Right cardiac atrium (tissue), 5 donors: ENCODE data around the gene VAT1L. TPM values are rescaled to one million over a fixed set of nuclear protein-coding genes. Genes with fewer than 3 reads are reported as not detected.

Experiments
- ATAC-seq, 2 donors: fragments of 200-7000 bp; cut with Tn5 transposase; one replicate each; pipeline versions ENCODE4 v1.8.0 to v1.9.1; 2020; ENCODE audit warnings: moderate library complexity in 2 of 2, mild to moderate bottlenecking in 1 of 2
- DNase-seq, 3 donors: peaks; one replicate each; pipeline ENCODE4 v3.0.0-alpha.2; 2020
- H3K27ac ChIP-seq: one replicate; pipeline ENCODE4 v1.5.1; 2013; ENCODE audit warnings: mild to moderate bottlenecking, low read length, control low read depth, moderate library complexity
- H3K27me3 ChIP-seq: one replicate; pipeline ENCODE4 v1.6.1; 2013; ENCODE audit not compliant: control insufficient read depth, insufficient read depth
- H3K4me1 ChIP-seq: one replicate; pipeline ENCODE4 v1.6.1; 2013; ENCODE audit warnings: low read length; ENCODE audit not compliant: control insufficient read depth, insufficient read depth
- H3K4me3 ChIP-seq: one replicate; pipeline ENCODE4 v1.5.1; 2013; ENCODE audit warnings: low read length, control low read depth
- H3K9me3 ChIP-seq: one replicate; pipeline ENCODE4 v1.6.1; 2013; ENCODE audit warnings: low read length; ENCODE audit not compliant: control insufficient read depth
- WGBS: extraction: QIAGEN DNeasy Blood & Tissue Kit; methylation state at CpG from one replicate; pipeline ENCODE4 v1.1.7; 2013; 5-methylcytosine and 5-hydroxymethylcytosine counted together
- intact Hi-C, 4 donors: fragments of 100-400 bp; cut with DNase I; formaldehyde crosslinking; loops; one replicate each; pipeline versions ENCODE4 v1.11.0 to v1.14.0; 2022 to 2023
- polyA plus RNA-seq: library from polyadenylated mRNA; stranded (reverse); fragments of 200-250 nt; gene quantifications from one replicate; pipeline ENCODE4 v1.2.3, GENCODE V29; 2013
- total RNA-seq, 4 donors: library from RNA; stranded (reverse); fragmentation: NEBNext Ultra II Directional; extraction: Animal tissue kit (Norgen Biotek cat#: 25700); gene quantifications; one replicate each; pipeline ENCODE4 v1.2.1, GENCODE V29; 2021
- donor health status: healthy with polysubstance abuse.
- donor health status: DM: no; HTN: yes; CAD: no.
- donor health status: DM: no; HTN: no; CAD: no.
- donor health status: DM: no; HTN: yes; CAD: no; lungs with severe emphysema.
- donor health status: DM: yes; HTN: yes; CAD: no.

VAT1L gene
- total and polyA plus RNA-seq, 5 donors = 7.7 to 40.3 (median 14.5) TPM

DNA sequence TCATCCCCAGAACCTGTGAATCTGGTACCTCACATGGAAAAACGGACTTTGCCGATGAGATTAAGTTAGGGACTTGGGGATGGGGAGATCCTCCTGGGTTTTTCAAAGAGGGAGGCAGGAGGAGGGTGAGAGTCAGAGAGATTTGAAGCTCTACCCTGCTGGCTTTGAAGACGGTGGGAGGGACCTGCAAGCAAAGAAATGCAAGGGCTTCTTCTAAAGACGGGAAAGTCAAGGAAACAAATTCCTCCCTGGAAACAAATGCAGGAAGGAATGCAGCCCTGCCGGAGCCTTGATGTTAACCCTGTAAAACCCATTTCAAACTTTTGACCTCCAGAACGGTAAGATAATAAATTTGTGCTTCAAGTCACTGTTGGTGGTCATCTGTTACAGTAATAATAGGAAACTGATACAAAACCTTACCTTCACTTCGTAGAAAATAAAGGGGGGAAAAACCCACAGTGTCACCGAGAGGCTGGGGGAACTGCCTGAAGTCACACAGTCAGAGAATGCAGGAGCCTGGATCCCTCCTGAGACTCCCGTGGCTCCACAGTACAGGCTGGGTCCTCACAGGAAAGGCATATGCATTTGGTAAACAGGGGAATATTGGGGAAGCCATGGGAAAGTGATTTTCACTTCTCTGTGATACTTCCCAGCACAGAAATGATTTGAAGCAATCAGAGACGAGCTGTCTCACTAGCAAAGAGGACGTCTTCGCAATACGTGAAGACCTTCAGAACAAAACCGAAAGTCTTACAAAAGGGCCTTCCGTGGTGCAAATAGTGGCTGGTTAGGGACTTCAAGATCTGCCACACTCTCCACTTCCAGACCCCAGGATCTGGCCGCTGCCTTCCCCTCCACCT lies 175.1 kb downstream of the VAT1L start:
- 55% methylated on average over 16 of the region's 16 CpGs for WGBS
- DNase-seq (no peak), ATAC-seq (no peak)
- H3K4me3 ChIP-seq = no peak overlapping the region
- intact Hi-C loops = no loop called here
- no peaks in the 10 kb centered on the region for H3K9me3 ChIP-seq
- H3K4me1 ChIP-seq = peaks cover 2% of the 10 kb centered on the region
- H3K27me3 ChIP-seq = no peaks in the 10 kb centered on the region
- H3K27ac ChIP-seq = no peak overlapping the region

DNA sequence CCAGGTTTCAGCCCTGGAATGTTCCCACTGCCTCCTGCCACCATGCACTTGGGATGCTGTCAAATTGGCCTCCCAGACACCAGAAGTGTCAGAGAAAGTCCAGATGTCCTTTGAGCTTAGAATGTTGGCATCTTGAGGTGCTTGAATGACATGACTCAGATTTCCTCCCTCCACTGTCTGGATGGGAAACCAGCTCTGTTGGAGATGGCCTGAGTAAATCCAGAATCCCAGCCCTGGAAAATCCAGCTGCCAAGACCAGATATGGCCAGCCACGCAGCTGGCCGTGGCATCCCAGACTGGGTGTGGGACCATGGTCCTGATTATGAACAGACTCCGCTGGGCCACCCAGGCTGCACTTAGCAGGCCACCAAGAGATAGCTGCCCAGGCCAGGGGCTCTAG lies 177.0 kb downstream of the VAT1L start:
- DNase-seq (peak in 2 of 3 donors; percentile 13 to 50), ATAC-seq (peak; percentile 63 to 71)
- 46% methylated on average over 3 of the region's 3 CpGs for WGBS
- Histone ChIP-seq H3K27me3 (no peaks in the 10 kb centered on the region), H3K27ac (no peak overlapping the region), H3K9me3 (no peaks in the 10 kb centered on the region), H3K4me3 (no peak overlapping the region), H3K4me1 (peaks cover 2% of the 10 kb centered on the region)
- intact Hi-C loops = loop anchor here in 1 of 4 donors (5.0 kb wide), 1 partner anchor 113 kb away; no protein-coding TSS in a partner anchor

DNA sequence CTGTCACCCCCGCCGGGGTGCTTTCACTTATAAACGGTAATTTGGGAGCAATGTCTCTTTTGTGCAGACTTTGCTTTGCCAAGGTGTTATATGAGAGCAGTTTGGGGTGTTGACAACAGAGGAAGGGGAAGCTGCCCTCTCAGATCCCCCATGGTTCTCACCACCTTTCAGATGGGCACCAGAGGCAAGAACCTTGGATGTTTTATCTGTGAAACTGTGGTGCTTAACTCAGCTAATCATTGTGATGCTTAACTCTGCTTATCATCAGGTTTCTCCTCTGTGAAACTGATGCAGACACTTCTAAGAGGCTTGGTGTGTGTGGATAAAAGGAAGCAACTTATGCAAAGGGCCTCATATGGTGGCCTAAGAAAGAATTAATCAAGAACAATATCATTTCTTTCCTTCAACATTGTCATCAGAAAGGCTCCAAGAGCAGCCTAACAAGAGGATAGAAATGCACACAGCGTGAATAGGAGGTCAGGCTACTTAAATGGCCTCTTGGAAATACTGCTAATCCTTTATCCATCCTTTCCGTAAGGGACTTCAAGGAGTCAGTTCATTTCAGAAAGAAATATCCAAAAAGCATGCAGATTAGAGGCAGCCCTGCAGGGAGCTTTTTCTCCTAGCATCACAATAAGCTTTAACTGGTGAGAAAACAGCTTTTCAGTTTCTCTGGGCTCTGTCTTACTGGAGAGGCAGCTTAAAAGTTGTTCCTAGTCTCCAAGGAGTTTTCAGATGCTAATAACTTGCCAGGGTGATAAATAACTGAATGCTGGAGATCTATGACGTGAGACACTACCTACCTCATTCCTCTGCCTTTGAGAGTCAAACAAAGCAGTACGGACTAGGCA lies 178.9 kb downstream of the VAT1L start:
- no peak for ATAC-seq
- Histone ChIP-seq H3K27me3 (no peaks in the 10 kb centered on the region), H3K27ac (no peak overlapping the region), H3K4me3 (no peak overlapping the region), H3K4me1 (peaks cover 2% of the 10 kb centered on the region), H3K9me3 (no peaks in the 10 kb centered on the region)
- intact Hi-C loops = loop anchor here in 1 of 4 donors (5.0 kb wide), 1 partner anchor 115 kb away; no protein-coding TSS in a partner anchor
- no peak for DNase-seq
- 53% methylated on average over 7 of the region's 7 CpGs for WGBS

DNA sequence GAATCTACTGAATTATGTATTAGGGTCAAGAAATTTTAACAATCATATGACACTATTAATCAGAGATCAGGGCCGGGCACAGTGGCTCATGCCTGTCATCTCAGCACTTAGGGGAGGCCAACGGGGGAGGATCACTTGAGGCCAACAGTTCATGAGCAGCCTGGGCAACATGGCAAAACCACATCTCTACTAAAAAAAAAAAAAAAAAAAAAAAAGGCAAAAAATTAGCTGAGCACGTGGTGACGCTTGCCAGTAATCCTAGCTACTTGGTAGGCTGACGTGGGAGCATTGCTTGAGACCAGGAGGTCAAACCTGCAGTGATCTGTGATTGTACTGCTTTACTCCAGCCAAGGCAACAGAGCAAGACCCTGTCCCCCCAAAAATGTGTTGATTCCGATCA lies 181.5 kb downstream of the VAT1L start:
- intact Hi-C loops = loop anchor here (2.0 to 5.0 kb wide), 2 partner anchors 118 to 295 kb away; no protein-coding TSS in a partner anchor
- DNase-seq = no peak
- Histone ChIP-seq H3K27ac (no peak overlapping the region), H3K4me3 (no peak overlapping the region), H3K4me1 (peaks cover 2% of the 10 kb centered on the region), H3K27me3 (no peaks in the 10 kb centered on the region), H3K9me3 (no peaks in the 10 kb centered on the region)
- no peak for ATAC-seq
- 72% methylated on average over 6 of the region's 6 CpGs for WGBS

DNA sequence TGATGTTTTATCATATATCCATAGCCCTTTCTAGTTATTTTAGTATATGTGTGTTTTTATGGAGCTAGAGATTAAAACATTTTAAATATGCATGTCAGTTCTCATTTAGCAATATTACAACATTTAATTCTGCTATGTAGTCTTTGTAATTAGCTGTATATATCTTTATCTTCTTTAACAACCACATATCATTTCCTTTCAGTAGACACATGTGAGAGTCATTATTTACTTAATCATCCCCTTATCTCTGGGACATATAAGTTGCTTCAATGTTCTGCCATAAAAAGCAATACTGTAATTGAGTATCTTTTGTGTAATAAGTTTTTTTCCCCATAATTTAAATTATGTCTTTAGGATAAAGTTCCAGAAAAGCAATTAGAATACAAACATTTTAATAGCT lies 182.0 kb downstream of the VAT1L start:
- Histone ChIP-seq H3K27me3 (no peaks in the 10 kb centered on the region), H3K4me1 (peaks cover under 1% of the 10 kb centered on the region), H3K4me3 (no peak overlapping the region), H3K9me3 (no peaks in the 10 kb centered on the region), H3K27ac (no peak overlapping the region)
- intact Hi-C loops = loop anchor here in 2 of 4 donors (2.0 kb wide), 1 partner anchor 296 kb away; no protein-coding TSS in a partner anchor
- ATAC-seq = no peak
- no peak for DNase-seq

DNA sequence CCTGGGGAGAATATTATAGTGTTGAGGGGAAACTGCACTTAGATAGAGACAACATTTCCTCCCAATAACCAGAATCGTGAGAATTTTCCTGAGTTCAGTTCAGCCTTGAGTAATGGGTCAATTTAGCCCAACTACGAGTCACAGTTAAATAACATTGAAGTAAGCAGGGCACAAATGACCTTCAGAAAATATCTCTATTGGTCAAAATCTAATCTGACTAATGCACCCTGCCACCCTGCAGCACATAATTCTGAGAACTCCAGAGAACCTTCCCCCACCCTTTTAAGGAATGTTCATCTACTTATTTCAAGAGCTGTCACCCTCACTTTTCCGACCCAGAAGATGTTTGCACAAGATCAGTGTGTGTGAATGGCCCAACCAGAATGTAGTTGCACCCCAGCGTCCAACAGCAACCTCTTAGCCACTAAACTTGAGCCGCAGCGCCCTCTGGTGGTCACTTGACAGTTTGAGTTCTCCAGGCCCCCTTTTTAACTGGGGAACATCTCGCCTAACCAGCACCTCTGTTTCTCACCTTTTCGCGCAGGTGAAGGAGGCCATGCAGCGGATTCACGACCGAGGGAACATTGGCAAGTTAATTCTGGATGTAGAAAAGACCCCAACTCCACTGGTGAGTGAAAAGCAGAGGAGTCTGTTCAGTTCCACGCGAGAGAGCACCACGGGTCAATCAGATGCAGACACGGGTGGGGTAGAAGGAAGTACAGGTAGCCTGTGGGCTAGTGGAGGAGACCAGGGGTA lies 183.1 kb downstream of the VAT1L start:
- no peaks in the 10 kb centered on the region for H3K9me3 ChIP-seq
- H3K4me1 ChIP-seq = no peaks in the 10 kb centered on the region
- WGBS = 31% methylated on average over 16 of the region's 16 CpGs
- intact Hi-C loops = loop anchor here in 3 of 4 donors (1.0 to 2.0 kb wide), 2 partner anchors 296 to 297 kb away; no protein-coding TSS in a partner anchor
- H3K27ac ChIP-seq = no peak overlapping the region
- ATAC-seq (peak; percentile 86 to 89), DNase-seq (peak; percentile 80 to 92 (median 90))
- H3K27me3 ChIP-seq = no peaks in the 10 kb centered on the region
- no peak overlapping the region for H3K4me3 ChIP-seq

DNA sequence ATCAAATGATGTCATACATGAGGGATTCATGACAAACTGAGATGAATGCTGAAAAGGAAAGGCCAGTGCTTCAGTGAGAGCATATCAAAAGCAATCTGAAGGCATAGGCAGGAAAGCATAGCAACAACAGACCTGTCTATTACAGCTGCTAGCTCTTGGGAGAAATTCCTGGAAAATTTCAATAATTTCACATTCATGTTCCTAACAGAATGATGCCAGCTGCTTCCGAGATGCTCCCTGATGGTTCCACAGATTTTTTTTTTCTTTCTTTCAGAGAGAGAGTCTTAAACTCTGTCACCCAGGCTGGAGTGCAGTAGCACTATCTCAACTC lies 183.7 kb downstream of the VAT1L start:
- Histone ChIP-seq H3K9me3 (no peaks in the 10 kb centered on the region), H3K4me3 (no peak overlapping the region), H3K27me3 (no peaks in the 10 kb centered on the region), H3K4me1 (no peaks in the 10 kb centered on the region), H3K27ac (no peak overlapping the region)
- ATAC-seq = no peak
- 73% methylated on average over 1 of the region's 1 CpG for WGBS
- intact Hi-C loops = no loop called here
- no peak for DNase-seq

DNA sequence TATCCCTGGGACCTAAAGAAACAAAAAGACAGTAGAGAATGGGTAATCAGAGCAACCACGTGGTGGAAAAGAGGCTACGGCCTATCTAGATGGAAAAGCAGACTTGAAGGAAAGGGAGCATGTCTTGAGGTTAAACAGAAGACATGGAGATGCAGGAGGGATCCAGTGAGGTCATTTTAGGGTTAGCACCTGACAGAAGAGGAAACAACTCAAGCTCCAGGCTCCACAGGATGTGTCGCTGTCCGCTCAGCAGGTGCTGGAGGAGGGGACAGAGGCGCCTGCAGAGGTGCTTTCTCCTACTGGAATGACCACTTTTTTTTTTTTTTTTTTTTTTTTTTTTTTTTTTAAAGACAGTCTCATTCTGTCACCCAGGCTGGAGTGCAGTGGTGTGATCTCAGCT lies 186.5 kb downstream of the VAT1L start:
- DNase-seq (no peak), ATAC-seq (no peak)
- no peak overlapping the region for H3K4me3 ChIP-seq
- intact Hi-C loops = no loop called here
- no peak overlapping the region for H3K27ac ChIP-seq
- no peaks in the 10 kb centered on the region for H3K27me3 ChIP-seq
- WGBS = 82% methylated on average over 5 of the region's 5 CpGs
- no peaks in the 10 kb centered on the region for H3K9me3 ChIP-seq
- H3K4me1 ChIP-seq = no peaks in the 10 kb centered on the region

DNA sequence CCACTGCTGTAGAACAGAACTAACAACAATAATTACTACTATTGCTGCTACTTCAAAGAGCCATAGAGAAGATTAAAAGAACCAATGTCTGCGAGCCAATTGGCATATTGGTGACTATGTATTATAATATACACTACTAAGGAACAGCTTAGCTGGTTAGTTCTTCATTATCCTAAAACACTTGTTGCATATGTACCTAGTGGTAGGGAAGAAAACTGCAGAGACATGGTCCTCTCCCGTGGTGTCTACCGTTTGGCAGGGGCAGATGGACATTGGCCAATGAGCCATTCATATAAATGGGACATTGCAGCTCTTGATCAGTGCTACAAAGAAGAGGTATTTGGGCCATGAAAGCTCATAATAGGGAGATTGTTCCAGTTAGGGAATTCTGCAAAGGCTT lies 187.6 kb downstream of the VAT1L start:
- ATAC-seq (no peak), DNase-seq (no peak)
- 77% methylated on average over 3 of the region's 3 CpGs for WGBS
- no peak overlapping the region for H3K27ac ChIP-seq
- no peak overlapping the region for H3K4me3 ChIP-seq
- H3K9me3 ChIP-seq = no peaks in the 10 kb centered on the region
- intact Hi-C loops = no loop called here
- no peaks in the 10 kb centered on the region for H3K4me1 ChIP-seq
- no peaks in the 10 kb centered on the region for H3K27me3 ChIP-seq

DNA sequence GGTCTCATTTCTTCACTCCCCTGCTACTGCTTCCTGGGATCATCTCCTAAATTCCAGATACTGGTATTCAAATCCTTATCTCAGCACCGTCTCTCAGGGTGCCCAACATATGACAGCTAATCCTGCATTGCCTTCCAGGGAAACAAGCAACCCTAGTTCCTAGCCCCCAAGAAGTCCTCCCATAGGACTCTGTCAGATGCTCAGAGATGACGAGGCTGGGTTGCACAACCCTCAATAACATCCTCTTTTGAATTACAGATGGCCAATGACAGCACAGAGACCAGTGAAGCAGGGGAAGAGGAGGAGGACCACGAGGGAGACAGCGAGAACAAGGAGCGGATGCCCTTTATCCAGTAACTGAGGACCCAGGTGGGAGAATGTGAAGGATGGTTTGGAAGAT lies 189.0 kb downstream of the VAT1L start:
- no peak overlapping the region for H3K4me3 ChIP-seq
- H3K4me1 ChIP-seq = no peaks in the 10 kb centered on the region
- intact Hi-C loops = no loop called here
- DNase-seq (no peak), ATAC-seq (no peak)
- no peaks in the 10 kb centered on the region for H3K27me3 ChIP-seq
- H3K9me3 ChIP-seq = no peaks in the 10 kb centered on the region
- 76% methylated on average over 5 of the region's 5 CpGs for WGBS
- H3K27ac ChIP-seq = no peak overlapping the region
